Common myeloid progenitor, CD34-positive (primary cell): ENCODE data around the gene HECTD1.
"Not testable (repeated sequence)": the region's sequence is repeated elsewhere in the genome, so short reads cannot be mapped to it uniquely, and the experiment has no call there.

ENCODE experiments used
- CTCF ChIA-PET: fragments of 350-600 bp; sonication (Branson Sonifier 250); formaldehyde crosslinking; loops from one replicate; lab custom pipeline; 2021; ENCODE audit warnings: antibody characterized with exemption; lab: Charles Lee
- POLR2A ChIA-PET: fragments of 350-600 bp; sonication (Branson Sonifier 250); formaldehyde crosslinking; loops from one replicate; lab custom pipeline; 2021; ENCODE audit warnings: antibody characterized with exemption; lab: Charles Lee
- DNase-seq, 3 donors: peaks; one replicate each; pipeline versions ENCODE4 v3.0.0 to v3.0.0-alpha.2; 2013
- H3K27ac ChIP-seq, 2 experiments: 1 replicate in 1 of 2; 2 replicates in 1 of 2; pipeline ENCODE4 v1.7.0; 2013; ENCODE audit warnings: inconsistent platforms in 2 of 2, low read length in 2 of 2, mild to moderate bottlenecking in 2 of 2, low read depth in 1 of 2, moderate library complexity in 1 of 2; ENCODE audit not compliant: severe bottlenecking in 2 of 2, insufficient read depth in 1 of 2, poor library complexity in 1 of 2
- H3K27me3 ChIP-seq, 5 experiments: replicated peaks in 2 of 5; 1 replicate in 3 of 5; 2 replicates in 2 of 5; pipeline versions ENCODE4 v1.6.1 to v1.7.0; 2013; ENCODE audit warnings: low read length in 4 of 5, mild to moderate bottlenecking in 2 of 5, moderate library complexity in 2 of 5, inconsistent platforms in 1 of 5; ENCODE audit not compliant: insufficient read depth in 5 of 5, control insufficient read depth in 4 of 5
- H3K36me3 ChIP-seq, 4 experiments: 1 replicate in 2 of 4; 2 replicates in 2 of 4; pipeline versions ENCODE4 v1.6.1 to v1.7.0; 2013; ENCODE audit warnings: low read length in 3 of 4, control low read depth in 1 of 4, mild to moderate bottlenecking in 1 of 4; ENCODE audit not compliant: control insufficient read depth in 4 of 4, insufficient read depth in 4 of 4
- H3K4me1 ChIP-seq, 4 experiments: 1 replicate in 3 of 4; 2 replicates in 1 of 4; pipeline versions ENCODE4 v1.6.1 to v1.7.1; 2013; ENCODE audit warnings: low read length in 3 of 4, mild to moderate bottlenecking in 3 of 4, control low read depth in 1 of 4, inconsistent platforms in 1 of 4, moderate library complexity in 1 of 4; ENCODE audit not compliant: control insufficient read depth in 4 of 4, insufficient read depth in 4 of 4; ENCODE audit errors: control extremely low read depth in 1 of 4
- H3K4me3 ChIP-seq, 7 experiments: 1 replicate in 4 of 7; 2 replicates in 3 of 7; pipeline versions ENCODE4 v1.5.1 to v1.7.0; 2013; ENCODE audit warnings: mild to moderate bottlenecking in 7 of 7, low read length in 6 of 7, moderate library complexity in 6 of 7, inconsistent platforms in 2 of 7, low read depth in 2 of 7, control low read depth in 1 of 7; ENCODE audit not compliant: insufficient read depth in 4 of 7, control insufficient read depth in 1 of 7; ENCODE audit errors: extremely low read depth in 1 of 7
- H3K9me3 ChIP-seq, 5 experiments: 1 replicate in 4 of 5; 2 replicates in 1 of 5; pipeline versions ENCODE4 v1.6.1 to v1.7.1; 2013; ENCODE audit warnings: low read length in 4 of 5, mild to moderate bottlenecking in 2 of 5, inconsistent platforms in 1 of 5, low read depth in 1 of 5, moderate library complexity in 1 of 5; ENCODE audit not compliant: control insufficient read depth in 4 of 5, insufficient read depth in 2 of 5; ENCODE audit errors: control extremely low read depth in 1 of 5
- WGBS: methylation state at CpG from one replicate; pipeline ENCODE4 v1.1.5; 2013; ENCODE audit not compliant: insufficient coverage; 5-methylcytosine and 5-hydroxymethylcytosine counted together

Gene HECTD1

GRCh38 chr14:31090883-31091764 lies 116.5 kb downstream of the HECTD1 start:
- H3K27me3 ChIP-seq = no peaks in the 10 kb centered on the region
- H3K4me3 ChIP-seq = no peak overlapping the region
- peaks cover 0 to 2% (median 0%) of the 10 kb centered on the region in 4 experiments for H3K36me3 ChIP-seq
- H3K27ac ChIP-seq = no peak overlapping the region
- ChIA-PET CTCF (interaction anchor here (1.0 to 2.3 kb wide), 3 partner anchors 9 to 31 kb away, joined by 4 to 5 read pairs (median 4); no protein-coding TSS in a partner anchor), POLR2A (interaction anchor here (0.6 kb wide), 1 partner anchor 229 kb away, joined by 3 read pairs; no protein-coding TSS in a partner anchor)
- DNase-seq = peak in 2 of 3 donors; percentile 11 to 13
- WGBS = 89% methylated on average over 3 of the region's 5 CpGs
- no peaks in the 10 kb centered on the region for H3K4me1 ChIP-seq
- no peaks in the 10 kb centered on the region for H3K9me3 ChIP-seq

- H3K4me1 ChIP-seq, H3K9me3 ChIP-seq, H3K27me3 ChIP-seq, H3K27ac ChIP-seq, DNase-seq, H3K4me3 ChIP-seq: not testable (repeated sequence)
- 98% methylated on average over 7 of the region's 9 CpGs for WGBS
- POLR2A ChIA-PET = interaction anchor here (0.6 kb wide), 1 partner anchor 22 kb away, joined by 3 read pairs; no protein-coding TSS in a partner anchor
- CTCF ChIA-PET = interaction anchor here (0.6 to 2.0 kb wide), 2 partner anchors 92 to 107 kb away, joined by 3 to 5 read pairs; no protein-coding TSS in a partner anchor
- peaks cover 0 to 11% (median 6%) of the 10 kb centered on the region in 4 experiments for H3K36me3 ChIP-seq
Observed at GRCh38 chr14:31086466-31086865, 121.1 kb downstream of the HECTD1 start.

- 93% methylated on average over 3 of the region's 3 CpGs for WGBS
- Histone ChIP-seq H3K9me3 (no peaks in the 10 kb centered on the region), H3K4me3 (no peak overlapping the region), H3K4me1 (no peaks in the 10 kb centered on the region), H3K27me3 (no peaks in the 10 kb centered on the region), H3K27ac (no peak overlapping the region), H3K36me3 (peaks cover 0 to 18% (median 6%) of the 10 kb centered on the region in 4 experiments)
- ChIA-PET POLR2A (no interaction called here), CTCF (no interaction called here)
- no peak for DNase-seq
Observed at GRCh38 chr14:31085027-31085426, 122.6 kb downstream of the HECTD1 start.

- CTCF ChIA-PET = interaction anchor here (2.5 kb wide), 1 partner anchor 106 kb away, joined by 14 read pairs; no protein-coding TSS in a partner anchor
- no peak overlapping the region for H3K4me3 ChIP-seq
- 80% methylated on average over 1 of the region's 5 CpGs for WGBS
- no peak for DNase-seq
- H3K36me3 ChIP-seq = peaks cover 0 to 18% (median 6%) of the 10 kb centered on the region in 4 experiments
- POLR2A ChIA-PET = no interaction called here
- no peaks in the 10 kb centered on the region for H3K9me3 ChIP-seq
- no peak overlapping the region for H3K27ac ChIP-seq
- H3K27me3 ChIP-seq = no peaks in the 10 kb centered on the region
- no peaks in the 10 kb centered on the region for H3K4me1 ChIP-seq
Observed at GRCh38 chr14:31084385-31084784, 123.2 kb downstream of the HECTD1 start.

GRCh38 chr14:31083781-31084180 lies 123.8 kb downstream of the HECTD1 start:
- no peak overlapping the region for H3K27ac ChIP-seq
- no peak overlapping the region for H3K4me3 ChIP-seq
- POLR2A ChIA-PET = no interaction called here
- 94% methylated on average over 3 of the region's 3 CpGs for WGBS
- no peaks in the 10 kb centered on the region for H3K27me3 ChIP-seq
- H3K9me3 ChIP-seq = no peaks in the 10 kb centered on the region
- DNase-seq = no peak
- peaks cover 0 to 18% (median 6%) of the 10 kb centered on the region in 4 experiments for H3K36me3 ChIP-seq
- H3K4me1 ChIP-seq = no peaks in the 10 kb centered on the region
- CTCF ChIA-PET = interaction anchor here (2.3 to 2.5 kb wide), 2 partner anchors 102 to 105 kb away, joined by 14 to 28 read pairs; no protein-coding TSS in a partner anchor

GRCh38 chr14:31080484-31080883 lies 127.1 kb downstream of the HECTD1 start:
- Histone ChIP-seq H3K27ac (no peak overlapping the region), H3K27me3 (no peaks in the 10 kb centered on the region), H3K4me1 (peaks cover 0 to 1% (median 0%) of the 10 kb centered on the region in 4 experiments), H3K36me3 (peaks cover 0 to 18% (median 4%) of the 10 kb centered on the region in 4 experiments), H3K4me3 (no peak overlapping the region), H3K9me3 (no peaks in the 10 kb centered on the region)
- POLR2A ChIA-PET = no interaction called here
- 100% methylated on average over 4 of the region's 4 CpGs for WGBS
- DNase-seq = no peak
- CTCF ChIA-PET = interaction anchor here (1.0 to 3.1 kb wide), 2 partner anchors 99 to 101 kb away, joined by 3 to 14 read pairs; no protein-coding TSS in a partner anchor
